Nephron progenitor cell (in vitro differentiated cells): ENCODE data around the gene PIK3R1.
A peak's percentile ranks its signal among the peaks of the same experiment; 100 is the strongest.

Experiments used
- DNase-seq: peaks from one replicate; pipeline ENCODE4 v3.0.0; 2021
- H3K27ac Mint-ChIP-seq: 2 replicates; pipeline ENCODE4 v1.8.0; 2021; ENCODE audit warnings: mild to moderate bottlenecking, moderate library complexity, mixed read lengths
- H3K27me3 Mint-ChIP-seq: 2 replicates; pipeline ENCODE4 v1.8.0; 2021; ENCODE audit warnings: mild to moderate bottlenecking, low read depth, mixed read lengths; ENCODE audit not compliant: poor library complexity
- H3K36me3 Mint-ChIP-seq: 2 replicates; pipeline ENCODE4 v1.8.0; 2021; ENCODE audit warnings: low read depth, mixed read lengths
- H3K4me1 Mint-ChIP-seq: 2 replicates; pipeline ENCODE4 v1.8.0; 2021; ENCODE audit warnings: mixed read lengths
- H3K4me3 Mint-ChIP-seq: 2 replicates; pipeline ENCODE4 v1.8.0; 2021; ENCODE audit warnings: mild to moderate bottlenecking, moderate library complexity, mixed read lengths
- H3K9me3 Mint-ChIP-seq: 2 replicates; pipeline ENCODE4 v1.8.0; 2021; ENCODE audit warnings: mild to moderate bottlenecking, moderate library complexity, mixed read lengths
- TF ChIP-seq, protein P1 (sequence below): fragments of 200-600 bp; sonication (generic); IDR thresholded peaks from 2 replicates; pipeline ENCODE4 v1.5.0; 2021; ENCODE audit warnings: antibody characterized with exemption

PIK3R1 gene

GRCh38 chr5:68250661-68251298, 35.2 kb downstream of the PIK3R1 start:
- Mint-ChIP-seq H3K4me1 (peaks cover 75% of the 10 kb centered on the region), H3K4me3 (peak overlapping the region; percentile 1), H3K27ac (peak overlapping the region; percentile 88), H3K9me3 (peaks cover 10% of the 10 kb centered on the region), H3K36me3 (peaks cover 32% of the 10 kb centered on the region), H3K27me3 (no peaks in the 10 kb centered on the region)
- DNase-seq = no peak
- TF ChIP-seq, protein P1, sequence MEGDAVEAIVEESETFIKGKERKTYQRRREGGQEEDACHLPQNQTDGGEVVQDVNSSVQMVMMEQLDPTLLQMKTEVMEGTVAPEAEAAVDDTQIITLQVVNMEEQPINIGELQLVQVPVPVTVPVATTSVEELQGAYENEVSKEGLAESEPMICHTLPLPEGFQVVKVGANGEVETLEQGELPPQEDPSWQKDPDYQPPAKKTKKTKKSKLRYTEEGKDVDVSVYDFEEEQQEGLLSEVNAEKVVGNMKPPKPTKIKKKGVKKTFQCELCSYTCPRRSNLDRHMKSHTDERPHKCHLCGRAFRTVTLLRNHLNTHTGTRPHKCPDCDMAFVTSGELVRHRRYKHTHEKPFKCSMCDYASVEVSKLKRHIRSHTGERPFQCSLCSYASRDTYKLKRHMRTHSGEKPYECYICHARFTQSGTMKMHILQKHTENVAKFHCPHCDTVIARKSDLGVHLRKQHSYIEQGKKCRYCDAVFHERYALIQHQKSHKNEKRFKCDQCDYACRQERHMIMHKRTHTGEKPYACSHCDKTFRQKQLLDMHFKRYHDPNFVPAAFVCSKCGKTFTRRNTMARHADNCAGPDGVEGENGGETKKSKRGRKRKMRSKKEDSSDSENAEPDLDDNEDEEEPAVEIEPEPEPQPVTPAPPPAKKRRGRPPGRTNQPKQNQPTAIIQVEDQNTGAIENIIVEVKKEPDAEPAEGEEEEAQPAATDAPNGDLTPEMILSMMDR = no peak

DNA sequence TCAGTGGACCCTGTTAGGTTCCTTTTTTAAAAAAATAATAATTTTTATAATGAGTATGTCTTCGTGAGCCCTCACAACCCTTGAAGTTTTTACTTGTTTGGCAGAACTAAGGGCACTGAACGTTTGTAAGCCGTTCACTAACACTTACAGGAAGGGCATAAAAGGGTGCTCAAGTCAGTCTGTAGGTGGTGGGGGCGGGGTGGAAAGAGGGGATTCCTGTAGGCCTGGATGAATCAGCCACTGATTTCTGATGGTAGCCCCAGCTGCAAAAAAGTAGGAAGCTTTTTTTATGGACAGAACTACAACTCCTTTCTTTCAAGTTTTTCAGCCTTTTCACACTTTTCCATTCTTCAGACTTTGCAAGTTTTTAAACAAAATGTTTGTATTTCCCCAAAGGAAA, 35.8 kb downstream of the PIK3R1 start:
- Mint-ChIP-seq H3K4me3 (no peak overlapping the region), H3K27me3 (no peaks in the 10 kb centered on the region), H3K36me3 (peaks cover 28% of the 10 kb centered on the region), H3K27ac (peak overlapping the region; percentile 88), H3K4me1 (peaks cover 79% of the 10 kb centered on the region), H3K9me3 (peaks cover 4% of the 10 kb centered on the region)
- TF ChIP-seq, protein P1 = no peak
- no peak for DNase-seq

- Mint-ChIP-seq H3K36me3 (peaks cover 24% of the 10 kb centered on the region), H3K27me3 (no peaks in the 10 kb centered on the region), H3K4me1 (peaks cover 84% of the 10 kb centered on the region), H3K4me3 (peak overlapping the region; percentile 23), H3K27ac (peak overlapping the region; percentile 36), H3K9me3 (peaks cover under 1% of the 10 kb centered on the region)
- TF ChIP-seq, protein P1 = no peak
- DNase-seq = no peak
These were observed 36.4 kb downstream of the PIK3R1 start for GRCh38 chr5:68251804-68252522.

DNA sequence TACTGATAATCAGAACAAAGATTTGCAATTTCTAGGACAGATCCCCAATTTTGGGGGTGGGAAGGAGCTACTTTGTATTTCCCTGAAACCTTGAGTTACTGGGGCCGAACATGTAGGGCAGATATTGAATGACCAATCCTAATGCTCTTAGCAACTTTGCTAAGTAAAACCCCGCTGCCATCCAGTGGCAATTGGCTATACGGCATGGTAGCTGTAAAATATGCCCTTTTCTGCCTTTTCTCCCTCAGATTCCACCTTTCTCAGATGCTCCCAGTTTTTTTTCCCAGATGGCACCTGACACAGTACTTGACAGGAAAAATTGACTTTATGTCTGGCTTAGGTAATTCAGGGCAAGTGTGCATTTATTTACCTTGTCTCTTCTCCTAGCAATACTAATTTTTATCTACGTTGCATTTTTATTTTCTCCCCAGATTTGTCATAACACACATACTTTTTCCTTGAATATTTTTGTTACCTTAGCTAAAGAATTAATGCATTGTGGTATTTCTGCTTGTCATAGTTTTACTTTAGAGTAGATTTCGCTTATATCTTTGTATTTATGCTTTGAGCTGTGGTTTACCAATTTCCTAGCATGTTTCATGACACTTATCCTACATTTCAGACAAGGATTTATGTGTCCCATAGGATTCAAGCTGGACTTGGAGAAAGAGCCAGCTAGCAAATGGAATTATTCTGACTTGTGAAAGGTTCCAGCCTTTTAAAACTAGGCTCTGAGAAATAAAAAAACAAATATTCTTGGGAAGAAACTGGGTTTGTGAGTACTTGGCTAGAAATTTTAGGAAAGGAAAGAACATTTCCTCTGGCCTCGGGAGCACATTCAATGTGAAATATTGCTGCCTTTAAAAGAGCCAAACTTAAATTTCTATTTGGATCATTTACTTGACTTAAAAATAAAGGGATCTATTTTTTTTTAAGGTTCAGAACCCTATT, 37.4 kb downstream of the PIK3R1 start:
- peaks cover 16% of the 10 kb centered on the region for H3K36me3 Mint-ChIP-seq
- no peaks in the 10 kb centered on the region for H3K9me3 Mint-ChIP-seq
- peaks cover 2% of the 10 kb centered on the region for H3K27me3 Mint-ChIP-seq
- no peak overlapping the region for H3K27ac Mint-ChIP-seq
- peaks cover 94% of the 10 kb centered on the region for H3K4me1 Mint-ChIP-seq
- DNase-seq = peak; percentile 63
- peak overlapping the region; percentile 9 for H3K4me3 Mint-ChIP-seq
- TF ChIP-seq, protein P1 = peak; percentile 82

DNA sequence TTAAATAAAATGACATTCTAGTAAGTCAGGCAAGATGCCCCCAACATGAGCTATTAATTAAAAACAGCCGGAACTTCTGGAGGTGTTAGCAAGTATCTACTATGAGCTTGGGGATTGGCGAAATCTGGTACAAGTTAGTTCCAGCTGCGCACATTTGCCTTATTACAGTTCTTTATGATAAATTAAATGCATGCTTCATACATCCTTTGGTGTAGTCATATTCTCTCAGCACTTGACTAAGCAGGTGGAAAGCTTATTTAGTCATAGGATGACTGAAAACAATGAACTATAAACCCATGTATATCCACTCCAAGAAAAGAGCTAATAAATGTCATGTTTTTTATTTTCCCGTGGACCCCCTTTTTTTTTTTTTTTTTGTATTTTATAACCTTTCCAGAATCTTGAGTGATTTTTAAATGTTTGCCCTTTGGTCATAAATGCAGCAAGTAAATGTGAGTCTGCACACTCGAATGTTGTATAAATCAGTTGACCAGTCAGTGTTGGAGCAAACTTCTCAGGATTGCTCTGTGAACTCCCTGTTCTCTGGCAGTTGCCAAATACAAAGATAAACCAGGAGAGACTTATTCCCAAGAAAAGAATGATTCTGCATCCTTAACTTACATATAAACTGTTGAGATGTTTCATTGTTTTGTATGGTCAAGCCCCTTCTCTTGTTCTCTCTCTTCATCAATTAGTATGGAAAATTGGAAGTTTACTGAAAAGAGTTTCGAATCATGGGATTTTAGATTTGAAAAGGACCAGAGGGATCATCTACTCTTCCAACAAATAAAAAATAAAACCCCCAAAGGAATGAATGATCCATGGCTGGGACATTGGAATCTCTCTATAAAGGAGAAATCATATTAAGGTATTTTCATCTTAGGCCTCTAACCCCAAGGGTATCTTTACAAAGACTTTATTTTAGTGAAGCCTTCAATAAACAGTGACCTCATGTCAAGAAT, 38.3 kb downstream of the PIK3R1 start:
- H3K27ac Mint-ChIP-seq = peak overlapping the region; percentile 81
- TF ChIP-seq, protein P1 = no peak
- H3K27me3 Mint-ChIP-seq = peaks cover 2% of the 10 kb centered on the region
- H3K4me1 Mint-ChIP-seq = peaks cover 97% of the 10 kb centered on the region
- DNase-seq = no peak
- H3K36me3 Mint-ChIP-seq = peaks cover 9% of the 10 kb centered on the region
- no peaks in the 10 kb centered on the region for H3K9me3 Mint-ChIP-seq
- H3K4me3 Mint-ChIP-seq = peak overlapping the region; percentile 20
